ENCODE data around the gene AKAP7. TPM values are rescaled to one million over a fixed set of nuclear protein-coding genes. Genes with fewer than 3 reads are reported as not detected.

Gene AKAP7
- total and polyA plus RNA-seq, 2 donors (not counting 3 experiments of a cell fraction or from before 2014, with no cell fraction given): 0.76 to 3.3 TPM

- Histone ChIP-seq H3K9me3 (replicated peaks; ENCODE audit: control insufficient read depth, insufficient read depth, low read length) (no peaks in the 10 kb centered on the region), H3K79me2 (ENCODE audit: control insufficient read depth, insufficient read depth, low read length) (no peaks in the 10 kb centered on the region), H3K4me3 (replicated peaks in 1 of 3; ENCODE audit: insufficient read depth in 1 of 3, low read depth in 1 of 3, low read length in 3 of 3) (no peak overlapping the region), H3K4me2 (ENCODE audit: insufficient read depth, low read length) (no peak overlapping the region), H4K20me1 (replicated peaks; ENCODE audit: control insufficient read depth, extremely low read depth, insufficient read depth, low read length) (no peaks in the 10 kb centered on the region), H3K36me3 (ENCODE audit: control insufficient read depth in 2 of 2, extremely low read depth in 1 of 2, insufficient read depth in 2 of 2, low read length in 2 of 2) (no peaks in the 10 kb centered on the region), H3K27ac (ENCODE audit: insufficient read depth, low read depth, low read length) (no peak overlapping the region), H3K4me1 (ENCODE audit: control insufficient read depth, extremely low read depth, insufficient read depth, low read length) (peaks cover 5% of the 10 kb centered on the region), H3K9ac (replicated peaks; ENCODE audit: extremely low read depth, insufficient read depth, low read length) (no peak overlapping the region), H2AFZ (ENCODE audit: low read depth, low read length) (no peak overlapping the region), H3K27me3 (ENCODE audit: control insufficient read depth in 2 of 2, insufficient read depth in 2 of 2, low read length in 2 of 2) (no peaks in the 10 kb centered on the region), H3K9me1 (replicated peaks; ENCODE audit: control insufficient read depth, extremely low read depth, insufficient read depth, low read length) (no peaks in the 10 kb centered on the region)
- CTCF ChIA-PET: no interaction called here
- POLR2A ChIA-PET: no interaction called here
- FAIRE-seq: no peak
- intact Hi-C loops (cut with micrococcal nuclease) (no loop called here), dilution Hi-C loops (cut with MboI; ENCODE audit: extremely low pct_ligation_motif_present, low sequenced_read_pairs) (no loop called here)
- BruUV-seq (replicated peaks): no TSS peak
- no peak for DNase-seq (ENCODE audit: low read depth, low spot score)
- no peak for TF ChIP-seq EZH2 (IDR thresholded peaks at IDR 0.05; ENCODE audit: borderline replicate concordance, low read depth, low read length, severe bottlenecking)
- no peak for TF ChIP-seq MAX (IDR thresholded peaks at IDR 0.05; ENCODE audit: insufficient read depth, insufficient read length)
- no peak for TF ChIP-seq MYC (IDR thresholded peaks at IDR 0.05; ENCODE audit: low read depth, low read length)
- TF ChIP-seq JUN (IDR thresholded peaks at IDR 0.05; ENCODE audit: borderline replicate concordance, insufficient read depth, insufficient read length, low read depth): no peak
- no peak for TF ChIP-seq GATA2 (IDR thresholded peaks at IDR 0.05; ENCODE audit: insufficient read depth, insufficient read length, low read depth, low read length)
- no peak for TF ChIP-seq CTCF (IDR thresholded peaks at IDR 0.05; ENCODE audit: extremely low read depth in 1 of 2, insufficient read depth in 1 of 2, low read depth in 1 of 2, low read length in 2 of 2)
- TF ChIP-seq POLR2AphosphoS5 (IDR thresholded peaks at IDR 0.05; ENCODE audit: insufficient read depth, low read depth, low read length): no peak
- no peak for TF ChIP-seq FOS (IDR thresholded peaks at IDR 0.05; ENCODE audit: borderline replicate concordance, insufficient read depth, low read length)
- no peak for TF ChIP-seq POLR2A (IDR thresholded peaks at IDR 0.05; ENCODE audit: low read depth, low read length)
These were observed 150.3 kb downstream of the AKAP7 start for GRCh38 chr6:131285548-131285947.
